Adrenal gland (tissue), 12 donors: ENCODE results near the gene NRARP. TPM values are rescaled to one million over a fixed set of nuclear protein-coding genes. Genes with fewer than 3 reads are reported as not detected.
"Not testable (repeated sequence)": the region's sequence is repeated elsewhere in the genome, so short reads cannot be mapped to it uniquely, and the experiment has no call there.

Source experiments
- DNase-seq, 7 donors: peaks; one replicate each; pipeline ENCODE4 v3.0.0-alpha.2; 2019 to 2020
- H3K27ac ChIP-seq, 5 donors: fragments of 200-600 bp; sonication (generic) in 4 of 5; 1 replicate in 3 of 5; 2 replicates in 2 of 5; pipeline versions ENCODE4 v1.5.1 to v1.8.0; 2016 to 2020; ENCODE audit warnings: mild to moderate bottlenecking in 1 of 5
- H3K27me3 ChIP-seq: fragments of 200-600 bp; 2 replicates; pipeline ENCODE4 v1.8.0; 2021
- H3K36me3 ChIP-seq, 2 donors: fragments of 200-600 bp; replicated peaks in 1 of 2; 1 replicate in 1 of 2; 2 replicates in 1 of 2; pipeline versions ENCODE4 v1.5.1 to v1.8.0; 2018 to 2022
- H3K4me1 ChIP-seq, 2 donors: fragments of 200-600 bp; replicated peaks in 1 of 2; 1 replicate in 1 of 2; 2 replicates in 1 of 2; pipeline versions ENCODE4 v1.5.1 to v1.8.0; 2018 to 2021
- H3K4me3 ChIP-seq, 4 donors: fragments of 200-600 bp; sonication (generic) in 3 of 4; one replicate each; pipeline ENCODE4 v1.5.1; 2016 to 2018
- H3K9me3 ChIP-seq, 3 donors: fragments of 200-600 bp; sonication (generic) in 1 of 3; replicated peaks in 1 of 3; 1 replicate in 2 of 3; 2 replicates in 1 of 3; pipeline versions ENCODE4 v1.5.1 to v1.8.0; 2016 to 2021
- POLR2A ChIP-seq, 2 donors: fragments of 450-650 bp; IDR thresholded peaks; one replicate each; pipeline ENCODE4 v1.6.1; 2017; ENCODE audit warnings: antibody characterized with exemption in 2 of 2, mild to moderate bottlenecking in 2 of 2, moderate library complexity in 1 of 2
- WGBS, 4 donors: extraction: QIAGEN DNeasy Blood & Tissue Kit in 2 of 4; methylation state at CpG; one replicate each; pipeline versions ENCODE4 v1.1.5 to v1.1.7; 2013 to 2017; 5-methylcytosine and 5-hydroxymethylcytosine counted together
- intact Hi-C, 2 donors: fragments of 100-400 bp; cut with DNase I; formaldehyde crosslinking; loops; one replicate each; pipeline versions ENCODE4 v1.14.1 to v1.15.0; 2022 to 2023
- polyA plus RNA-seq, 3 donors: library from polyadenylated mRNA; stranded (reverse); fragments of 200-250 nt in 2 of 3; fragments of 350-450 nt in 1 of 3; fragmentation: Illumina TruSeq in 1 of 3; extraction: RNeasy Lipid Tissue Mini Kit (QIAGEN cat#74804) in 1 of 3; gene quantifications; one replicate each; pipeline ENCODE4 v1.2.3, GENCODE V29; 2013 to 2014
- total RNA-seq, 9 donors: library from RNA; depleted of rRNA in 4 of 9; stranded (reverse); fragments of >200 nt in 4 of 9; fragments of 120-200 nt in 1 of 9; fragmentation: NEBNext Ultra II Directional in 1 of 9; extraction: Animal tissue kit (Norgen Biotek cat#: 25700) in 1 of 9; gene quantifications; one replicate each; pipeline versions ENCODE4 v1.1.0 to v1.2.4, GENCODE V29; 2013 to 2023
- TF ChIP-seq, protein P1 (sequence below), 6 experiments: fragments of 450-650 bp in 4 of 6; fragments of 200-600 bp in 2 of 6; sonication (generic) in 1 of 6; IDR thresholded peaks; 1 replicate in 5 of 6; 2 replicates in 1 of 6; pipeline versions ENCODE4 v1.5.1 to v1.8.0; 2016 to 2021; ENCODE audit warnings: antibody characterized with exemption in 6 of 6, mild to moderate bottlenecking in 2 of 6, moderate library complexity in 1 of 6
- donor health status: healthy with polysubstance abuse.
- donor health status: Bipolar disorder and iron deficiency.
- donor health status: DM: yes; HTN: yes; CAD: no.
- donor health status: DM: no; HTN: no; CAD: no.
- donor health status: DM: no; HTN: no; CAD: no.
- donor health status: DM: yes; HTN: yes; CAD: no.

NRARP gene
- total and polyA plus RNA-seq, 12 donors: 0.59 to 11.2 (median 2.7) TPM

DNA sequence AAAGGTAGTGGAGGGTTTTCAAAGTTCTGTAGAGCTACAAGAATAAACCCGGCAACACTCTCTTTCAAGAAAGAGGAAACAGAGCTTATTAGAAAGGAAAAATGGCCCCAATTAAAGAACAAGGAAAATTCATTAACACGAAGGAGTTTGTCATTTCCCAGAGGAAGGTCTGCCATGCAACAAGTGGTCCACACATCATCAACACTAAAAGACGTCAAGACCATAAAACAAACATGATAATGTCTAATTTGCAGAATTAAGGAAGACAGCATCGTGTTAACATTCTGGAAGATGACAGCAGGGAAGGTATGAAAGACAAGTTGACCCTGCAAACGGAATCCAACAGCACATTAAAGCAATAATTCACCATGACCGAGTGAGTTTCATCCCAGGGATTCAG lies 28.6 kb upstream of the NRARP start:
- no peaks in the 10 kb centered on the region for H3K36me3 ChIP-seq
- no peaks in the 10 kb centered on the region for H3K9me3 ChIP-seq
- H3K4me1 ChIP-seq: no peaks in the 10 kb centered on the region
- H3K27ac ChIP-seq: no peak overlapping the region
- no peak overlapping the region for H3K4me3 ChIP-seq
- no peak for TF ChIP-seq POLR2A (IDR thresholded peaks at IDR 0.05)
- TF ChIP-seq, protein P1, sequence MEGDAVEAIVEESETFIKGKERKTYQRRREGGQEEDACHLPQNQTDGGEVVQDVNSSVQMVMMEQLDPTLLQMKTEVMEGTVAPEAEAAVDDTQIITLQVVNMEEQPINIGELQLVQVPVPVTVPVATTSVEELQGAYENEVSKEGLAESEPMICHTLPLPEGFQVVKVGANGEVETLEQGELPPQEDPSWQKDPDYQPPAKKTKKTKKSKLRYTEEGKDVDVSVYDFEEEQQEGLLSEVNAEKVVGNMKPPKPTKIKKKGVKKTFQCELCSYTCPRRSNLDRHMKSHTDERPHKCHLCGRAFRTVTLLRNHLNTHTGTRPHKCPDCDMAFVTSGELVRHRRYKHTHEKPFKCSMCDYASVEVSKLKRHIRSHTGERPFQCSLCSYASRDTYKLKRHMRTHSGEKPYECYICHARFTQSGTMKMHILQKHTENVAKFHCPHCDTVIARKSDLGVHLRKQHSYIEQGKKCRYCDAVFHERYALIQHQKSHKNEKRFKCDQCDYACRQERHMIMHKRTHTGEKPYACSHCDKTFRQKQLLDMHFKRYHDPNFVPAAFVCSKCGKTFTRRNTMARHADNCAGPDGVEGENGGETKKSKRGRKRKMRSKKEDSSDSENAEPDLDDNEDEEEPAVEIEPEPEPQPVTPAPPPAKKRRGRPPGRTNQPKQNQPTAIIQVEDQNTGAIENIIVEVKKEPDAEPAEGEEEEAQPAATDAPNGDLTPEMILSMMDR (IDR thresholded peaks at IDR 0.05): no peak
- 77 to 83% (median 81%) methylated on average over 6 of the region's 6 CpGs for WGBS, 4 donors
- no peaks in the 10 kb centered on the region for H3K27me3 ChIP-seq
- no peak for DNase-seq
- intact Hi-C loops: no loop called here

DNA sequence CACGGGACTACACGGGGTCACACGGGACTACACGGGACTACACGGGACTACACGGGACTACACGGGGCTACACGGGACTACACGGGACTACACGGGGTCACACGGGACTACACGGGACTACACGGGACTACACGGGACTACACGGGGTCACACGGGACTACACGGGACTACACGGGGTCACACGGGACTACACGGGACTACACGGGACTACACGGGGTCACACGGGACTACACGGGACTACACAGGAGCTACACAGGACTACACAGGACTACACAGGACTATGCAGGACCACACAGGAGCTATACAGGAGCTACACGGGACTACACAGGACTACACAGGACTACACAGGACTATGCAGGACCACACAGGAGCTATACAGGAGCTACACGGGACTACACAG lies 27.5 kb upstream of the NRARP start:
- WGBS, 4 donors: 39 to 66% (median 61%) methylated on average over 1 to 24 of the region's 26 CpGs
- intact Hi-C loops, H3K36me3 ChIP-seq, H3K27me3 ChIP-seq, H3K9me3 ChIP-seq, H3K27ac ChIP-seq, DNase-seq, H3K4me1 ChIP-seq, H3K4me3 ChIP-seq: not testable (repeated sequence)

DNA sequence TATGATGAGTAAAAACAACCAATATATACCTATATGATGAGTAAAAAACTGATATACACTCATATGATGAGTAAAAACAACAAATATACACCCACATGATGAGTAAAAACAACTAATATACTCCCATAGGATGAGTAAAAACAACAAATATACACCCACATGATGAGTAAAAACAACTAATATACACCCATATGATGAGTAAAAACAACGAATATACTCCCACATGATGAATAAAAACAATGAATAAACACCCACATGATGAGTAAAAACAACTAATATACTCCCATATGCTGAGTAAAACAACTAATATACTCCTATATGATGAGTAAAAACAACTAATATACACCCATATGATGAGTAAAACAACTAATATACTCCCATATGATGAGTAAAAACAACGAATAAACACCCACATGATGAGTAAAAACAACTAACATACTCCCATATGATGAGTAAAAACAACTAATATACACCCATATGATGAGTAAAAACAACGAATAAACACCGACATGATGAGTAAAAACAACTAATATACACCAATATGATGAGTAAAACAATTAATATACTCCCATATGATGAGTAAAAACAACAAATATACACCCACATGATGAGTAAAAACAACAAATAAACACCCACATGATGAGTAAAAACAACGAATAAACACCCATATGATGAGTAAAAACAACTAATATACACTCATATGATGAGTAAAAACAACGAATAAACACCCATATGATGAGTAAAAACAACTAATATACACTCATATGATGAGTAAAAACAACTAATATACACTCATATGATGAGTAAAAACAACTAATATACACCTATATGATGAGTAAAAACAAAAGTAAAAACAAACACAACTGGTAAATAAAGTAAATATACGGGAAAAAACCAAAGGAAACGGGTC lies 25.8 kb upstream of the NRARP start:
- intact Hi-C loops, H3K27me3 ChIP-seq, H3K27ac ChIP-seq, H3K9me3 ChIP-seq, H3K36me3 ChIP-seq, H3K4me3 ChIP-seq, DNase-seq, H3K4me1 ChIP-seq: not testable (repeated sequence)
- WGBS, 4 donors: 69 to 81% (median 76%) methylated on average over 8 of the region's 8 CpGs

DNA sequence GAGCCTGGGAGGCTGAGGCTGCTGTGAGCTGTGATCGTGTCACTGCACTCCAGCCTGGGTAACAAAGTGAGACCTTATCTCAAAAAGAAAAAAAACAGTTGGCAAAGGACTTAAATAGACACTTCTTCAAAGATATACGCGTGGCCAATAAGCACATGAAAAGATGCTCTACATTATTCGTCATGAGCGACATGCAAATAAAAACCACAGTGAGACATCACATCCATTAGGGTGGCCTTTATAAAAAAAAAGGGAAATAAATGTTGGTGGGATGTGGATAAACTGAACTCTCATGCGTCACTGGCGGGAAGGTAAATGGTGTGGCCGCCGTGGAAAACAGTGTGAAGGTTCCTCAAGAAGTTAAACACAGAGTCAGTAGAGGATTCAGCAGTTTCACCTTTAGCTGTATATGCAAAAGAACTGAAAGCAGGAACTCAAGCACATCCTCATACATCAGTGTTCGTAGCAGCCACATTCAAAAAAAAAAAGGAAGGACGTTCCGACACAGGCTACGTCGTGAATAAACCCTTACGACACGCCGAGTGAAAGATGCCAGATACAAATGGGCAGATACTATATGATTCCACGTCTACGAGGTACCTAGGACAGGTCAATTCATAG lies 24.5 kb upstream of the NRARP start:
- intact Hi-C loops: no loop called here
- Histone ChIP-seq H3K4me1 (no peaks in the 10 kb centered on the region), H3K27ac (no peak overlapping the region), H3K27me3 (no peaks in the 10 kb centered on the region), H3K4me3 (no peak overlapping the region), H3K9me3 (no peaks in the 10 kb centered on the region), H3K36me3 (no peaks in the 10 kb centered on the region)
- WGBS, 4 donors: 72 to 84% (median 81%) methylated on average over 19 of the region's 19 CpGs
- no peak for DNase-seq
- TF ChIP-seq POLR2A (IDR thresholded peaks at IDR 0.05): no peak
- TF ChIP-seq, protein P1 (IDR thresholded peaks at IDR 0.05): no peak

DNA sequence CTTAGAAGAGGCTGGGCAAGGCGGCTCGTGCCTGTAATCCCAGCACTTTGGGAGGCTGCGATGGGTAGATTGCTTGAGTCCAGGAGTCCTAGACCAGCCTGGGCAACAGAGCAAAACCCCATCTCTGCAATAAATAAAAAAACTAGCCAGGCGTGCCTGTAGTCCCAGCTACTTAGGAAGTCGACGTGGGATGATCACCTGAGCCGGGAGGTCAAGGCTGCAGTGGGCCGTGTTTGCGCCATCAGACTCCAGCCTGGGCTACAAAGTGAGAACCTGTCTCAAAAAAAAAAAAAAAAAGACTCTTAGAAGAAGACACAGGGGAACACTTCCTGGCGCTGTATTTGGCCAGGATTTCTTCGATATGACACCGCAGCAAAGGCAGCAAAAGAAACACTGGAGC lies 23.7 kb upstream of the NRARP start:
- WGBS, 4 donors: 91 to 93% (median 92%) methylated on average over 12 of the region's 12 CpGs
- no peak for DNase-seq
- Histone ChIP-seq H3K27ac (no peak overlapping the region), H3K4me3 (no peak overlapping the region), H3K36me3 (no peaks in the 10 kb centered on the region), H3K9me3 (no peaks in the 10 kb centered on the region), H3K4me1 (no peaks in the 10 kb centered on the region), H3K27me3 (no peaks in the 10 kb centered on the region)
- TF ChIP-seq POLR2A (IDR thresholded peaks at IDR 0.05): no peak
- TF ChIP-seq, protein P1 (IDR thresholded peaks at IDR 0.05): no peak
- intact Hi-C loops: no loop called here
